ENCODE data around the gene NPAS4. TPM values are rescaled to one million over a fixed set of nuclear protein-coding genes. Genes with fewer than 3 reads are reported as not detected.
"Not testable (repeated sequence)": the region's sequence is repeated elsewhere in the genome, so short reads cannot be mapped to it uniquely, and the experiment has no call there.

The NPAS4 gene
- not detected for total RNA-seq
- polyA plus RNA-seq, result 0.05 TPM
- long read RNA-seq, donor 1, result 0 reads
- long read RNA-seq, donor 2, result 0 reads
- long read RNA-seq, donor 3, result 0 reads
- long read RNA-seq, donor 4, result 0 reads
- long read RNA-seq, donor 5, result 0 reads
- long read RNA-seq, donor 6, result 0 reads
- long read RNA-seq, donor 7, result 0 reads
- long read RNA-seq, donor 8, result 0 reads
- long read RNA-seq, donor 9, result 0 reads
- long read RNA-seq, donor 10, result 0 reads

DNA sequence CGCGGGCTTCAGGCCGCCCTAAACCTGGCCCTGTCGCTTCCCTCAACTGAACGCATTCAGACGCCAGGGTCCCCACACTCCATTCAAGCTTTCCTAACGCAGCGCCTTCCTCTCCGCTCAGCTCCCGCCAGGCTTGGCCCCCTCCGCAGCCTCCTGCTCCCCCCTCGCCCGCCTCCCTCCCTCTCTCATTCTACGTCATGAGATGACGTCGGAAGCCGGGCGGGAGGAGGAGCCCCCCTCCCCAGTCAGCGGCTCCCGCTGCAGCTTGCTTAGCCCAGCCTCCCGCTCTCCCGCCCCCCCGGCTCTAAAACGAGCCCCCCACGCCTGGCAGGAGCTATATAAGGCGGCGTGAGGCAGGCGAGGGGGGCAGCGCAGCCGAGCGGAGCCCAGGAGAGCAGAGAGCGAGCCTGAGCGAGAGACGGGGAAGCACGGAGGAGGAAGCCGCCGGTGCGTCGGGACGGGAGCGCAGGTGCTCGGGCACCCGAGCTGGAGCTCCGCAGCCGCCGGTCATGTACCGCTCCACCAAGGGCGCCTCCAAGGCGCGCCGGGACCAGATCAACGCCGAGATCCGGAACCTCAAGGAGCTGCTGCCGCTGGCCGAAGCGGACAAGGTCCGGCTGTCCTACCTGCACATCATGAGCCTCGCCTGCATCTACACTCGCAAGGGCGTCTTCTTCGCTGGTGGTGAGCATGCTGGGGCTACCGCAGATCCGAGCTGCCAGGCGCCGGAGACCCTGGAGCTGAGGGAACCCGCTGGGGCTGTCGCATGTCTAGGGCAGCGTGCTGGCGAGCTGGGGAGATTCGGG, at the start of gene NPAS4:
Gene NPAS4, plus strand, starts transcription at position 365 of the 806 bp plus-strand sequence. Its CDS starts 145 bp downstream, at position 510.
- 11% methylated on average over 71 of the region's 71 CpGs for WGBS
- no peak within 1 kb of the TSS for H3K4me3 ChIP-seq (ENCODE audit: low read length in 2 of 2)
- no peak within 1 kb of the TSS for H3K27ac ChIP-seq (ENCODE audit: low read depth in 1 of 2, low read length in 1 of 2)
- peaks cover 24 to 47% of the 10 kb centered on the region in 2 donors for H3K27me3 ChIP-seq (ENCODE audit: control insufficient read depth in 2 of 2, insufficient read depth in 1 of 2, low read length in 1 of 2)
- H3K9me3 ChIP-seq (ENCODE audit: control insufficient read depth in 2 of 2, insufficient read depth in 1 of 2, low read length in 1 of 2), result peaks cover 0 to 27% of the 10 kb centered on the region in 2 donors
- H3K4me1 ChIP-seq (ENCODE audit: control insufficient read depth in 2 of 2, insufficient read depth in 2 of 2, low read length in 2 of 2), result no peaks in the 10 kb centered on the region
- no peak for DNase-seq (ENCODE audit: low read depth in 6 of 9, low spot score in 9 of 9)
- no peaks in the 10 kb centered on the region for H3K36me3 ChIP-seq (ENCODE audit: control insufficient read depth in 2 of 2, insufficient read depth in 2 of 2, low read length in 1 of 2)

DNA sequence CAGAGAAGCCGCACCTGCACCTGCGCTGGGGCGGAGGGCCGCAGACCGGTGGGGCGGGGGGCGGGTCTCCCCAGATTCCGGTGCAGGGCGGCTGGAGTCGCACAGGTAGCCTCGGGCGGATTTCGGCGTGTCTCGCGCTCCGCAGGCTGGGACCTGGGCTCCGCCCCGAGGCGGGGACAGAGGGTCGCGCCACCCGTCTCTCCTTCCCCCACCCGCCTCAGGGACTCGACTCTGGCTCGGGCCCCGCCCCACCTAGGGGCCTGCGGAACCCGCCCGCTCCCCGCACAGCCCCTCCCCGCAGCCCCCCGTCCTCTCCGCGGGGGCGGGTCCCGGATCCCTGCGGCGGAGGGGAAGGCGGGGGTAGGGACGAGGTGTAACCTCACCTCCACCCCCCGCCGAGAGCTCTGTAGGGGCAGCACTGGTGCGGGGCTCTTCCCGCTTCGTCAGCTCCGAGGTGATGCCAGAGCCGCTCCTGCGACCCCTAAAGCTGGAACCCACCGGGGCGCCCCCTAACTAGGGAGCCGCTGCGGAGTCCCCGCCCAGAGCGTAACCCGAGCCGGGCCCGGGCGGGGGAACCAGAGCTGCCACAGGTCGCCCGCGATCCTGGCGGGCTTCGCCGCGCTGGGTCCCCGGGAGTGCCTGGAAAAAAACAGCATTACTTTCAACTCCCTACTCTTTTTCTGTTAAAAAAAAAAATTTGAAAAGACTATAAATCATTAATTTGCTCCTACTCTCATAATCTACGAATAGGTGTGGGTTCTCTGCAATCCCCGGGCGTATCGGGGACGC, 49.0 kb upstream of the NPAS4 start, which contains the start of gene SLC29A2:
Gene SLC29A2, minus strand, starts transcription at position 134 of the 789 bp plus-strand sequence. CDS start 169 bp downstream, outside the sequence.
- peaks cover 0 to 6% of the 10 kb centered on the region in 2 donors for H3K27me3 ChIP-seq (ENCODE audit: control insufficient read depth in 2 of 2, insufficient read depth in 1 of 2, low read length in 1 of 2)
- H3K4me3 ChIP-seq (ENCODE audit: low read length in 2 of 2), result peak within 1 kb of the TSS; percentile 70 to 78
- peak in 8 of 9 donors; percentile 55 to 91 (median 78) for DNase-seq (ENCODE audit: low read depth in 6 of 9, low spot score in 9 of 9)
- H3K4me1 ChIP-seq (ENCODE audit: control insufficient read depth in 2 of 2, insufficient read depth in 2 of 2, low read length in 2 of 2), result peaks cover 10 to 21% of the 10 kb centered on the region in 2 donors
- peaks cover 2 to 7% of the 10 kb centered on the region in 2 donors for H3K36me3 ChIP-seq (ENCODE audit: control insufficient read depth in 2 of 2, insufficient read depth in 2 of 2, low read length in 1 of 2)
- peak within 1 kb of the TSS; percentile 92 for H3K27ac ChIP-seq (ENCODE audit: low read depth in 1 of 2, low read length in 1 of 2)
- under 1% methylated on average over 72 of the region's 72 CpGs for WGBS
- peaks cover 1 to 5% of the 10 kb centered on the region in 2 donors for H3K9me3 ChIP-seq (ENCODE audit: control insufficient read depth in 2 of 2, insufficient read depth in 1 of 2, low read length in 1 of 2)

DNA sequence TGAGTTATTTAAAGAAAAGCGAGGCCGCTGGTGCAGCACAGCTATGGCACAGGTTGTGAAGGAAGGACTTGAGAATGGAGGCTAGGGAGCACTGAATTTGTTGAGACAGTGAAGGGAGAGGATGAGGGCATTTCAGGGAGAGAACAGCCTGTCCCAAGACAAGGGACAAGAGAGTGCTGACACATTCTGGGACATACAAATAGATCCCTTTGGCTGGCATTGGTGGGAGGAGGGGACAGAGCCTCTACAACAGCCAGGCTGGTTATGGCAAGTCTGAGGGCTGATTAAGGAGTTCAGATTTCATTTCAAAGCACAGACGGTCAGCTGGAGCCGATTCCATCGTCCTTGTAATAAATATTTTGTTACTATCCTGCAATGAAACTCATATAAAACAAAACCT, 47.6 kb upstream of the NPAS4 start:
- 92% methylated on average over 5 of the region's 5 CpGs for WGBS
- peaks cover 0 to 6% of the 10 kb centered on the region in 2 donors for H3K27me3 ChIP-seq (ENCODE audit: control insufficient read depth in 2 of 2, insufficient read depth in 1 of 2, low read length in 1 of 2)
- DNase-seq (ENCODE audit: low read depth in 6 of 9, low spot score in 9 of 9), result no peak

DNA sequence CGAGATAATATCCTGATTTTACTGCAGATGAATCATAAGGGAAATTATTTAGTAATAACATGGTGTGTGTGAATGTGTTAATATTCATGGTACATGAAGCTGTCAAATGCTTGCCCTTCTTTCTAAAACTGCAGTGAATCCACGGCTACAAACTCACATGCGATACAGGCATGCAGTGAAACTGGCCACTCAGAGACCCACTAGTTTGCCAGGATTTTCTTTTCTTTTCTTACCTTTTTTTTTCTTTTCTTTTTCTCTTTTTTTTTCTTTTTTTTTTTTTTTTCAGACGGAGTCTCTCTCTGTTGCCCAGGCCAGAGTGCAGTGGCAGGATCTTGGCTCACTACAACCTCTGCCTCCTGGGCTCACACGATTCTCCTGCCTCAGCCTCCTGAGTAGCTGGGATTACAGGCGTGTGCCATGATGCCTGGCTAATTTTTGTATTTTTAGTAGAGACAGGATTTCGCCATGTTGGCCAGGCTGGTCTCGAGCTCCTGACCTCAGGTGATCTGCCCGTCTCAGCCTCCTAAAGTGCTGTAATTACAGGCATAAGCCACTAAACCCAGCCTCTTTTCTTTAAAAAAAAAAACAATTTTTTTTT, 47.0 kb upstream of the NPAS4 start:
- not testable (repeated sequence) for H3K27me3 ChIP-seq (ENCODE audit: control insufficient read depth in 2 of 2, insufficient read depth in 1 of 2, low read length in 1 of 2); H3K27ac ChIP-seq (ENCODE audit: low read depth in 1 of 2, low read length in 1 of 2); H3K4me3 ChIP-seq (ENCODE audit: low read length in 2 of 2); H3K9me3 ChIP-seq (ENCODE audit: control insufficient read depth in 2 of 2, insufficient read depth in 1 of 2, low read length in 1 of 2); DNase-seq (ENCODE audit: low read depth in 6 of 9, low spot score in 9 of 9); H3K36me3 ChIP-seq (ENCODE audit: control insufficient read depth in 2 of 2, insufficient read depth in 2 of 2, low read length in 1 of 2)
- WGBS, result 92% methylated on average over 9 of the region's 9 CpGs
- peaks cover 10 to 21% of the 10 kb centered on the region in 2 donors for H3K4me1 ChIP-seq (ENCODE audit: control insufficient read depth in 2 of 2, insufficient read depth in 2 of 2, low read length in 2 of 2)

More for the DNA sequence above, 47.6 kb upstream of the NPAS4 start:
- H3K27ac ChIP-seq (ENCODE audit: low read depth in 1 of 2, low read length in 1 of 2), result no peak overlapping the region
- peaks cover 1 to 5% of the 10 kb centered on the region in 2 donors for H3K9me3 ChIP-seq (ENCODE audit: control insufficient read depth in 2 of 2, insufficient read depth in 1 of 2, low read length in 1 of 2)
- no peak overlapping the region for H3K4me3 ChIP-seq (ENCODE audit: low read length in 2 of 2)
- H3K4me1 ChIP-seq (ENCODE audit: control insufficient read depth in 2 of 2, insufficient read depth in 2 of 2, low read length in 2 of 2), result peaks cover 10 to 21% of the 10 kb centered on the region in 2 donors
- H3K36me3 ChIP-seq (ENCODE audit: control insufficient read depth in 2 of 2, insufficient read depth in 2 of 2, low read length in 1 of 2), result peaks cover 2 to 3% of the 10 kb centered on the region in 2 donors

DNA sequence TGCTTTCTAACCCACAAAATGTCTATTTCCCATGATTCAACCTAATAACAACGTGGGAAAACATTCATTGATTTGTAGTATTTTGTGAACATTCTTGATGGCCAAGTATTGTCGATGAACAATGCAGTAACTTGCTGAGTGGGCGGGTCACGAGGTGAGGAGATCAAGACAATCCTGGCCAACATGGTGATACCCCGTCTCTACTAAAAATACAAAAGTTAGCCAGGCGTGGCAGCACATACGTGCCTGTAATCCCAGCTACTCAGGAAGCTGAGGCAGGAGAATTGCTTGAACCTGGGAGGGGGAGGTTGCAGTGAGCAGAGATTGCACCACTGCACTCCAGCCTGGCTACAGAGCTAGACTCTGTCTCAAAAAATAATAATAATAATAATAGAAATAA, 40.6 kb upstream of the NPAS4 start:
- DNase-seq (ENCODE audit: low read depth in 6 of 9, low spot score in 9 of 9); H3K36me3 ChIP-seq (ENCODE audit: control insufficient read depth in 2 of 2, insufficient read depth in 2 of 2, low read length in 1 of 2); H3K27me3 ChIP-seq (ENCODE audit: control insufficient read depth in 2 of 2, insufficient read depth in 1 of 2, low read length in 1 of 2); H3K9me3 ChIP-seq (ENCODE audit: control insufficient read depth in 2 of 2, insufficient read depth in 1 of 2, low read length in 1 of 2); H3K27ac ChIP-seq (ENCODE audit: low read depth in 1 of 2, low read length in 1 of 2); H3K4me3 ChIP-seq (ENCODE audit: low read length in 2 of 2); H3K4me1 ChIP-seq (ENCODE audit: control insufficient read depth in 2 of 2, insufficient read depth in 2 of 2, low read length in 2 of 2): not testable (repeated sequence)
- WGBS, result 32% methylated on average over 7 of the region's 7 CpGs

DNA sequence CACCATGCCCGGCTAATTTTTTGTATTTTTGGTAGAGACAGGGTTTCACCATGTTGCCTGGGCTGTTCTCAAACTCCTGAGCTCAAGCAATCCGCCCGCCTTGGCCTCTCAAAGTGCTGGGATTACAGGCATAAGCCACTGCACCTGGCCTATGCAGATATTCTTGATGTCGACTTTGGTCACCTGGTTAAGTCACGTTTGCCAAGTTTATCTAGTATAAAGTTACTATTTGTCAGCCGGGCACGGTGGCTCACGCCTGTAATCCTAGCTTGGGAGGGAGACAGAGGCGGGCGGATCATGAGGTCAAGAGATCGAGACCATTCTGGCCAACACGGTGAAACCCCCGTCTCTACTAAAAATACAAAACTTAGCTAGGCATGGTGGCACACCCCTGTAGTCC, 36.5 kb upstream of the NPAS4 start:
- WGBS, result 89% methylated on average over 13 of the region's 13 CpGs
- not testable (repeated sequence) for H3K9me3 ChIP-seq (ENCODE audit: control insufficient read depth in 2 of 2, insufficient read depth in 1 of 2, low read length in 1 of 2); H3K36me3 ChIP-seq (ENCODE audit: control insufficient read depth in 2 of 2, insufficient read depth in 2 of 2, low read length in 1 of 2); H3K4me3 ChIP-seq (ENCODE audit: low read length in 2 of 2); DNase-seq (ENCODE audit: low read depth in 6 of 9, low spot score in 9 of 9); H3K27ac ChIP-seq (ENCODE audit: low read depth in 1 of 2, low read length in 1 of 2); H3K4me1 ChIP-seq (ENCODE audit: control insufficient read depth in 2 of 2, insufficient read depth in 2 of 2, low read length in 2 of 2); H3K27me3 ChIP-seq (ENCODE audit: control insufficient read depth in 2 of 2, insufficient read depth in 1 of 2, low read length in 1 of 2)

DNA sequence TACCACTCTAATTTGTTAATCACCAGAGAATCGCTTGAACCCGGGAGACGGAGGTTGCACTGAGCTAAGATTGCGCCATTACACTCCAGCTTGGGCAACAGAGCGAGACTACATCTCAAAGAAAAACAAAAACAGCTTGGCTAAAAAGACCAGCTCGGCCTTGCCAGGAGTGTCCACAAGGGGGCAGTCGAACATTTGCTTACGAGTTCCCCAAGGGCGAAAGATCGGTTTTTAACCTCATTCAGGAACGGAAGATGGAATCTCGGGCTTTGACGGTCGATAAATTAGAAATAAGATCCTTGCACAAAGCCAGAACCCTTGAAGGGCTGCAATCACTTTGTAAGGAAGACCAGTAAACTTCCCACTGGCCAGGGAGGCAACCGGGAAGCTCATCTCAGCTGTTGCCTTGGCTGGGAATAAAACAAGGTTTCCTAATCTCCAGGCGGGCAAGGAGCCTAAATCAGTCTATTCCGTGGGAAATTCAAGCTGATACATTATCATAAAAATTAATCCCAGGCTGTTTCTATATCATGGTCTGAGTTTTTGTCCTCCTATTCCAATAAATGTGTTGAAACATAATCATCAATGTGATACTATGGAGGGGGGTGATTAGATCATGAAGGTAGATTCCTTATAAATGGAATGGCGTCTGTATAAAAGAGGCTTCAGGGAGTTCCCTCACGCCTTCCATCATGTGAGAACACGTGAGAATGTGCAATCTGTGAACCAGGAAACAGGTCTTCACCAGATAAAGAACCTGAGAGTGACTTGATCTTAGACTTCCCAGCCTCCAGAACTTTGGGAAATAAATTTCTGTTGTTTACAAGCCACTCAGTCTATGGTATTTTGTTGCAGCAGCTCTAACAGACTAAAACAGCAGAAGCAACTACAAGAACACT, 34.4 kb upstream of the NPAS4 start:
- H3K4me3 ChIP-seq (ENCODE audit: low read length in 2 of 2), result no peak overlapping the region
- peaks cover 0 to 8% of the 10 kb centered on the region in 2 donors for H3K27me3 ChIP-seq (ENCODE audit: control insufficient read depth in 2 of 2, insufficient read depth in 1 of 2, low read length in 1 of 2)
- DNase-seq (ENCODE audit: low read depth in 6 of 9, low spot score in 9 of 9), result peak; percentile 43 to 91 (median 83)
- no peaks in the 10 kb centered on the region for H3K36me3 ChIP-seq (ENCODE audit: control insufficient read depth in 2 of 2, insufficient read depth in 2 of 2, low read length in 1 of 2)
- no peak overlapping the region for H3K27ac ChIP-seq (ENCODE audit: low read depth in 1 of 2, low read length in 1 of 2)
- peaks cover 2 to 8% of the 10 kb centered on the region in 2 donors for H3K4me1 ChIP-seq (ENCODE audit: control insufficient read depth in 2 of 2, insufficient read depth in 2 of 2, low read length in 2 of 2)
- WGBS, result 10% methylated on average over 20 of the region's 20 CpGs
- H3K9me3 ChIP-seq (ENCODE audit: control insufficient read depth in 2 of 2, insufficient read depth in 1 of 2, low read length in 1 of 2), result no peaks in the 10 kb centered on the region

DNA sequence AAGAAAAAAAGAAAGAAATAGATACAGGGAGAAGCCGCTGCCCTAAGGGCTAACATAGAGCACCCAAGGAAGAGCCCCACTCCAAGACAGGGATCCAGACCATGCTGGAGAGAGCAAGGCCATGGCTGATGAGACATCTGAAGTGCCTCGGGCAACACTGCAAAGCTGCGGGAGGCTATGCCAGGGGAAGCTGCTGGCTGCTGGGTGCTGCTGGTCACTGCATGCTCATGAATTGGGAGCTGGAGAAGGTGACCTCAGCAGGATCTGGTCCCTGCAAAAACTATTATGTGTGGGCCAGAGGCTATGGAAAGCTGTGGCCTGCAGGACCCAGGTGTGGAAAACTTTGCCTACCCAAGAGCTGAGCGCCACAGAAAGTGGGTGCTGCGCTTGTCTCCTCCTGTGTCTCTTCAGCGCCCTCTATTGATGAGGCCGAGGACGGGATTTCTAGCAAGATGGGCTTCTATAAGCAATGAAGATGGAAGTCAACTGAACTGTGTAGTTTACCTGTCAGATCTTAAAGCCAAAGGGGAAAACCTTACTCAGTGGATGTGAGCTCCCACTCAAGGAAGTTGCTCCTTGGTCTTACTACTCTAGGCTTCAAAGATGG, 32.0 kb upstream of the NPAS4 start:
- Histone ChIP-seq H3K27me3 (ENCODE audit: control insufficient read depth in 2 of 2, insufficient read depth in 1 of 2, low read length in 1 of 2) (peaks cover 0 to 10% of the 10 kb centered on the region in 2 donors), H3K4me1 (ENCODE audit: control insufficient read depth in 2 of 2, insufficient read depth in 2 of 2, low read length in 2 of 2) (peaks cover 2 to 8% of the 10 kb centered on the region in 2 donors), H3K27ac (ENCODE audit: low read depth in 1 of 2, low read length in 1 of 2) (no peak overlapping the region), H3K4me3 (ENCODE audit: low read length in 2 of 2) (no peak overlapping the region), H3K36me3 (ENCODE audit: control insufficient read depth in 2 of 2, insufficient read depth in 2 of 2, low read length in 1 of 2) (no peaks in the 10 kb centered on the region), H3K9me3 (ENCODE audit: control insufficient read depth in 2 of 2, insufficient read depth in 1 of 2, low read length in 1 of 2) (no peaks in the 10 kb centered on the region)
- peak; percentile 60 to 92 (median 79) for DNase-seq (ENCODE audit: low read depth in 6 of 9, low spot score in 9 of 9)
- 35% methylated on average over 8 of the region's 8 CpGs for WGBS

Measured in thymus (tissue), 14 donors.